Stimulated activated naive CD8-positive, alpha-beta T cell treated with anti-CD3 and anti-CD28 coated beads, Interleukin-15, amount 100 ng/mL, for 72 hours (primary cell): ENCODE results near the gene ITGB7.

ENCODE experiments used
- ATAC-seq: fragments of 150-1000 bp; cut with Tn5 transposase; 2 replicates; pipeline ENCODE4 v1.10.0; 2021; ENCODE audit warnings: mild to moderate bottlenecking, moderate library complexity
- DNase-seq, 2 donors: peaks; one replicate each; pipeline ENCODE4 v3.0.0; 2021 to 2022
- H3K27ac Mint-ChIP-seq, 2 donors: one replicate each; pipeline ENCODE4 v1.8.0; 2022; ENCODE audit warnings: mild to moderate bottlenecking in 2 of 2, mixed read lengths in 2 of 2, moderate library complexity in 2 of 2
- H3K27me3 Mint-ChIP-seq: one replicate; pipeline ENCODE4 v1.8.0; 2022; ENCODE audit warnings: mixed read lengths
- H3K4me1 Mint-ChIP-seq: one replicate; pipeline ENCODE4 v1.8.0; 2022; ENCODE audit warnings: mild to moderate bottlenecking, mixed read lengths
- H3K4me3 Mint-ChIP-seq, 2 donors: one replicate each; pipeline ENCODE4 v1.8.0; 2022; ENCODE audit warnings: mild to moderate bottlenecking in 2 of 2, mixed read lengths in 2 of 2, moderate library complexity in 1 of 2
- H3K9me3 Mint-ChIP-seq, 2 donors: one replicate each; pipeline ENCODE4 v1.8.0; 2022; ENCODE audit warnings: mixed read lengths in 2 of 2

ITGB7 gene

DNA sequence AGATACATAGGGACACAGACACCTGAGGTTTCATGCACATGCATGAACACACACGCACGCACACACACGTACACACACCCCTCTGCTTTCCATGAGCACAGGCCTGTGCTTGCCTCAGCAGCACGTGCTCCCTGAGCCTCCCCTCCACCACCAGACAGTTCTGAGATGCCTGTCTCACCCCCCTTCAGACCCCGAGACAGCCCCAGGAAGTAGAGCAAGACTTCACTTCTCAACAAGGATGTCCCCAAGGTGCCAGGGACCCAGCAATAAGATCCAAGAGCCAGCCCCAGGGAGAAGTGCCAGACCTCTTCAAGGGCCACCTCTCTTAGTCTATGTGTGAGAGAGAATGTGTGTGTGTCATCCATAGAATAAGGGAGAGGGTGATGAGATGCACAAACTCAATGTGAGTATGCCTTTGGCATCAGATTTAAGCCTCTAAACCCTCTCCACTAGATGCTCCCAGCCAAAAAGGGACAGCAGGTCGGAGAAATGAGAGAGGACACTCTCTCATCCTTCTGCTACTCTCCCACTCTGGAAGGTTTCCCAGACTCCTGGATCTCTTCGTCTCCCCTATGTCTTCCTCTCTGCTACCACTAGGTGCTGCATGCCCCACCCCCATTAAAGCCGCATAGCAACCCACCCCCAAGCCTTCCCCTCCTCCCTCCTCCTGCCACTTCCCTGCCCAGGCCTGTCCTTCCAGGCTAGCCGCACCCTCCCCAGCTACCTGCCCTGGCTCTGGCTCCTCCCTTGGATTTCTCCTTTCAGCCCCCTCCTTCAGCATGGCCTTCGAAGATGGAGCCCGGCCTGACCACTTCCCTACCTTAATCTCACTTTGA lies 17.2 kb upstream of the ITGB7 start:
- DNase-seq: no peak
- ATAC-seq: no peak
- H3K4me1 Mint-ChIP-seq: peaks cover 77% of the 10 kb centered on the region
- H3K27me3 Mint-ChIP-seq: no peaks in the 10 kb centered on the region
- H3K9me3 Mint-ChIP-seq: no peaks in the 10 kb centered on the region
- peak overlapping the region; percentile 84 to 93 for H3K27ac Mint-ChIP-seq
- peak overlapping the region; percentile 80 to 89 for H3K4me3 Mint-ChIP-seq

DNA sequence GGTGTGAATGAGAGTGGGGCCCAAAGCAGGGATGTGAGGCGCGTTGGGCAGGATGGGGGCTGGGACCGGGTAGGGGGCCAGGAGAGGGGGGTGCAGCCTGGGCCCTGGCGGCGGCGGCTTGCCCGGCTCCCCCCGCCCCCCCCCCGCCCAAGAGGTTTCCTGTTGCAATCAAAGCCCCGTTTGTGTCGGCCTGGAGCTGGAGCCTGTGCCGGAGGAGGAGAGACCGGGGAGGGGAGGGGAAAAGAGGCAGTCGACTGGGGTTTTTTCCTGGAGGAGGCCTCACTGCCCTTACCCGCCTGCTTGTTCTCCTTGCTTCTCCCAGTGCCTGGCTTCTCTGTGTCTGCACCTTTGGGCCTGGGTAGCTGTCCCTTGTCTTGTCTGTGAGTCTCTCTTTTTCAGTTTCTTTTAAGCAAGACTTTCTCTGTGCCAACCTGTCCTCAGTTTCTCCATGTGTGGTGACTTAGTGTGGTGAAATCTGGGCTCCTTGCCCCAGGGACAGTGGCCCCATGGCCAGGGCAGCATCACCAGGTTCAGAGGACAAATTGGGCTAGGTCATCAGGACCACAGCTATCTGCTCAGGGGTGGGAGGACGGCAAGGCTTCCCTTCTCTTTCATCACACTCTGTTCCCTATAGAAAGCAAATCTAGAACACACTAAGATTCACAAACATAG lies 16.5 kb upstream of the ITGB7 start:
- no peak for ATAC-seq
- Mint-ChIP-seq H3K4me1 (peaks cover 77% of the 10 kb centered on the region), H3K27me3 (no peaks in the 10 kb centered on the region), H3K9me3 (no peaks in the 10 kb centered on the region), H3K4me3 (peak overlapping the region; percentile 80 to 89), H3K27ac (peak overlapping the region; percentile 86 to 93)
- no peak for DNase-seq

DNA sequence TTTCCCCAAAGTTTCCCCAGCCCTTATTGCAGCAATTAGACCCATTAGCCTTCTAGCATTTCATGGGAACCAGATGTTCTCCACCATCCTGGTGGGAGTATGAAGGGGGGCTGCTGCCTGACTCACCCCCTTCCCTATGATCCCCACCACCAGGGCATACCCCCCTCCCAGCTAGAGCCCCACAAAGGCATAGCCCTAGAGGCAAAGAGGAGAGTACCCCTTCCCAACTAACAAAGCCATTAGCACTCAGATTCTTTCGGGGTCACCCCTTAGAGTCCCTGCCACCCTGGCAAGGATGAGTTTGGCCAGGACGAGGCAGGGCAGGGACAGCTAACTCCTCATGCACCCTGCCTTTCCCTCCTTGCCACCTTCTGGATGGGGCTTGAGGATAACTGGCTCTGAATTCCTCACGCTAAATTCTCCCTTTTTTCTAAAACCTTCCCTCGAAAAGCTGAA lies 15.8 kb upstream of the ITGB7 start:
- no peaks in the 10 kb centered on the region for H3K9me3 Mint-ChIP-seq
- ATAC-seq (no peak), DNase-seq (no peak)
- peak overlapping the region; percentile 86 to 91 for H3K27ac Mint-ChIP-seq
- peaks cover 77% of the 10 kb centered on the region for H3K4me1 Mint-ChIP-seq
- H3K27me3 Mint-ChIP-seq: no peaks in the 10 kb centered on the region
- peak overlapping the region; percentile 80 to 89 for H3K4me3 Mint-ChIP-seq

DNA sequence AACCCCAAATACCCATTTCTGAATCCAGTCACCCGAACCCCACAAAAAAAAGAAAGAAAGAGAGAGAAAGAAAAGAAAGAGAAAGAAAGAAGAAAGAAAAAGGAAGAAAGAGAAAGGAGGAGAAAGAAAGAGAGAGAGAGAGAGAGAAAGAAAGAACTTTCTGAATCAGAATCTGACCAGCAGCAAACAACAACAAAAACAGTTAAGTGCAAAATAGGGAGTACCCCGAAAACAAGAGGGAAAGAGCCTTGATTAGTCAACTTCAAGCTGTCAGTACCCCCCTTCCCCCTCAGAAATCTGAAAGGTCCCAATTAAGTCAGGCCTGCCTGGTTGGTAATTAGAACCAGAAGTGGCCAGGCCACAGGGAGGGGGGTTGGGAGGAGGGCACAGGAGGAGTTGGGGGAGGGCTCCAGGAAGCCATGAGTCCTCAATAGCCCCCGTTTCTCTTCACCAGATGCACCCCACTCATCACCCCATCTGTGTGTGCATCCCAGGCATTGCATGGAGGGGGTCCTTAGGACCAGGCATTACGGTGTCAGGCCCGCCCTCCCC lies 15.2 kb upstream of the ITGB7 start:
- H3K27me3 Mint-ChIP-seq: no peaks in the 10 kb centered on the region
- H3K9me3 Mint-ChIP-seq: no peaks in the 10 kb centered on the region
- ATAC-seq: no peak
- DNase-seq: no peak
- peak overlapping the region; percentile 80 to 89 for H3K4me3 Mint-ChIP-seq
- H3K4me1 Mint-ChIP-seq: peaks cover 77% of the 10 kb centered on the region
- peak overlapping the region; percentile 96 for H3K27ac Mint-ChIP-seq

DNA sequence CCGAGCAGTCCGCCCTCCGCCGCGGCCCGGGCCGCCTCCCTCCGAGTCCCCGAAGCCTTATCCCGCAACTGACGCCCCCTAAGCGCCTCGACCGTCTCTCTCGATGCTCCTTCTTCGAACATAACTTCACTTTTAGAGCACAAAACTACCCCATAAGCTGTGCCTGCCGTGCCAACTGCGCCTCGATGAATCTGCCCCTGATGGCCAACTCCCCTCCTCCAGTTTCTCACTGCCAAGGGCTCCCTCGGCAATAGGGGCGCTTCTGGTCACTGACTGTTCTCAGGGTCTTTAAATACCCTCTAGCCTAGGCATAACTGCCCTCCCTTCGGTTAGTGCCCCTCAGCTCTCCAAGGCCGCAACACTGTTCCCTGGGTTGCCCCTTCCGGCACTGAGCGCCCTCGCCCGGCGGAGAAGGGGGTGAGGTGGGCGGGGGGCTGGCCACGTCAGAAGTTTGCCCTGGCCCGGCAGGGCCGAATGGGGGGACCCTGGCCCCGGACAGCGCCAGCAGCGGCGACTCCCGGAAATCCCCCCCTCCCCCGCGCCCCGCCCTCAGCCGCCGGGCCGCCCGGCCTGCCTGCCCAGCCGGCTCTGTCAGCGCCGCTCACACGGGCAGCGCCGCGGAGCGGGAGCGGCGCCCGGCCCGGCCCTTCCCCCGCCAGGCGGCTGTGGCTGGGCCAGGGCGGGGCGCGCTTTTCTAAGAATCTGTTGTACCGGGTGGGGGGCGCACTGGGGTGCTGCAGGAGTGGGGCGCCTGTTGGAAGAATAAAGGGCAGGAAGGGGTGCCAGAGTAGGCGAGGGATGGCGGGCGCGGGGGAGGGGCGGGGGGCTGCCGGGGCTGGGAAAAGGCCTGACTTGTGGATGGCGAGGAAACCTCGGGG lies 14.4 kb upstream of the ITGB7 start:
- Mint-ChIP-seq H3K27ac (peak overlapping the region; percentile 94 to 96), H3K27me3 (no peaks in the 10 kb centered on the region), H3K4me3 (peak overlapping the region; percentile 91 to 98), H3K4me1 (peaks cover 78% of the 10 kb centered on the region), H3K9me3 (no peaks in the 10 kb centered on the region)
- DNase-seq (peak in 1 of 2 donors; percentile 69), ATAC-seq (peak; percentile 24)

DNA sequence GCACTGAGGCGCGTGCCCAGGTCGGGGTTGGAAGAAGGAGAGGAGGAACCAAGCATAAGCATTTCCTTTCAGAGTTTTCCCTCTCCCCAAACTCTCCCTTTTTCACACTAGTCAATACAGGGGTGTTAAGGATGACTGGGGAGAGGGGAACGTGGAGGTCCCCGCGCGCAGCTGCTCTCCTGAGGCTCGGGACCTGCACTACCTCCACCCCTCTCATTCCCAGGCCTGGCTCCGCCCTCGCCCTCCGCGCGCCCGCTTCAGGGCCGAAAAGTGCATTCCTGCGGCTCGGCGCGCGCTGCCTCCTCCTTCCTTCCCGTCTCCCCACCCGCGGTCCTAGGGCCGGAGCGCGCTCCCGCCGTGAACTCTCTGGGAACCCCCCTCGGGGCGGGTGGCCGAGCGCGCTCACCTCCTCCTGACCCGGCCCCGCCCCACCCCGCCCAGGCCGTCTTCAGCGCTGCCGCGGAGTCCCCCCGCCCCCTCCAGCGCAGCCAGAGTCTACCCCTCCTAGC lies 13.7 kb upstream of the ITGB7 start:
- H3K4me3 Mint-ChIP-seq: peak overlapping the region; percentile 91 to 98
- H3K9me3 Mint-ChIP-seq: no peaks in the 10 kb centered on the region
- H3K4me1 Mint-ChIP-seq: peaks cover 79% of the 10 kb centered on the region
- H3K27ac Mint-ChIP-seq: peak overlapping the region; percentile 79 to 94
- peak; percentile 75 for ATAC-seq
- no peaks in the 10 kb centered on the region for H3K27me3 Mint-ChIP-seq
- DNase-seq: peak; percentile 91 to 93

DNA sequence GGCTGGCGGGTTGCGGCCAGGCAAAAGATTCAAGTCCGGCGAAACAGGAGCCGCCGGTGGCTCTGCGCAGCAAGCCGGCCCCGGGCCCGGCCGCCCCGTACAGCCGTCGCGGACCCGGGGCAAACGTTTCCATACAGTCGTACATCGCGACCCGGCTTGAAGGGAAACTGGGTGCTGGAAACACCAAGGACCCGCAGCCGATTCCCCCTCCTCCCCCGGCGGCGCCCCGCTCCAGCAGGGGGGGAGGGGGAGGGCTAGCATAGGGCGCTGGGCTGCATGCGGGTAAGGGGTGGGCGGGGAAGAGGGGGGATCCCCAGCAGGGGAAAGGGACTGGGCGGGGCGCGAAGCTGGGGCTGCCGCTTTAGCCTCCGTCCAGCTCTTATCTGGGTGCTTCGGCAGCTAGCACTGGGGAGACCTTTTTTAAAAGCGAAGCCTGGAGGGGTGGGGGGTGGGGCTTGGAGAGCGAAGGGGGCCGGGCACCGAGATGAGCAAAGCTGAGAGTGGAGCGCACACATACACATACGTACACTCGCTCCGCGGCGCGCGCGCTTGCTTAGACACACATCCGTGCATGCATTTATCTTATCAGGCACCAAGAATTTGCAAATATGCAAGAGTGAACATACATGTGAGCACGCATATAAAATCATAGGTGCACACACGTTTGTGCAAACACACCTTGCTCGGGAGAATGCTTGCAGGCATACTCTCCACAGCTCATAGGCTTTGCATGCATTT lies 13.1 kb upstream of the ITGB7 start:
- Mint-ChIP-seq H3K27ac (peak overlapping the region; percentile 98), H3K4me1 (peaks cover 79% of the 10 kb centered on the region), H3K4me3 (peak overlapping the region; percentile 91 to 98), H3K9me3 (no peaks in the 10 kb centered on the region), H3K27me3 (no peaks in the 10 kb centered on the region)
- peak; percentile 85 to 90 for DNase-seq
- peak; percentile 63 for ATAC-seq

DNA sequence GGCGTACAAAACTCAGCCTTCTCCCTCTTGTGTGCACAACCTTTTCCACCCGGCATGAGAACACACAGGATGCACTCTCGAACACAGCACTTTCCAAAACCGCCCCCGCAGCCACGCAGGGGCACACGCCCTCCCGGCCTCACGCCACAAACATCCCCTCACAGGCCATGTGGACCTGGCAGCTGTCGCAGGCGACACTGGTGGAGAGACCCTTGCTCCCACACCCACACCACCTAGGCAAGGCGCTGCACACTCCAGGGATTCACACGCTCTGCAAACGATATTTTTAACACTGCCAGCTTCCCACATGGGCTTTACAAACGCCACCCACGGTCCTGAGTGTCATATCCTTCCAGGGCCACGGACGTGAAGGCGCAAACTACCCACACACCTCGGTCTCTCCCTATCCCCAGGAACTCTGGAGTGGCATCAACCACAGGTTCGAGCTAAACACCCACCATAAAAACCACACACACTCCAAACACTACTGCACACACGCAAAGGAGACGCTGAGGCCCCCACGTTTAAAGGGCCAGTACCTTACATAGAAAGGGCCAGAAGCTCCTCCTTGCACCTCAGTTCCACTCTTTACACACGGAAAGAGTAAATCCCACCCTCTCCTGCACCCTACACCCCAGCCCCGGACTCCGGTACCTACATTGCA lies 12.4 kb upstream of the ITGB7 start:
- H3K27ac Mint-ChIP-seq: peak overlapping the region; percentile 98
- H3K4me1 Mint-ChIP-seq: peaks cover 79% of the 10 kb centered on the region
- peak in 1 of 2 donors; percentile 73 for DNase-seq
- no peaks in the 10 kb centered on the region for H3K27me3 Mint-ChIP-seq
- peak; percentile 44 for ATAC-seq
- peak overlapping the region; percentile 91 to 98 for H3K4me3 Mint-ChIP-seq
- no peaks in the 10 kb centered on the region for H3K9me3 Mint-ChIP-seq

DNA sequence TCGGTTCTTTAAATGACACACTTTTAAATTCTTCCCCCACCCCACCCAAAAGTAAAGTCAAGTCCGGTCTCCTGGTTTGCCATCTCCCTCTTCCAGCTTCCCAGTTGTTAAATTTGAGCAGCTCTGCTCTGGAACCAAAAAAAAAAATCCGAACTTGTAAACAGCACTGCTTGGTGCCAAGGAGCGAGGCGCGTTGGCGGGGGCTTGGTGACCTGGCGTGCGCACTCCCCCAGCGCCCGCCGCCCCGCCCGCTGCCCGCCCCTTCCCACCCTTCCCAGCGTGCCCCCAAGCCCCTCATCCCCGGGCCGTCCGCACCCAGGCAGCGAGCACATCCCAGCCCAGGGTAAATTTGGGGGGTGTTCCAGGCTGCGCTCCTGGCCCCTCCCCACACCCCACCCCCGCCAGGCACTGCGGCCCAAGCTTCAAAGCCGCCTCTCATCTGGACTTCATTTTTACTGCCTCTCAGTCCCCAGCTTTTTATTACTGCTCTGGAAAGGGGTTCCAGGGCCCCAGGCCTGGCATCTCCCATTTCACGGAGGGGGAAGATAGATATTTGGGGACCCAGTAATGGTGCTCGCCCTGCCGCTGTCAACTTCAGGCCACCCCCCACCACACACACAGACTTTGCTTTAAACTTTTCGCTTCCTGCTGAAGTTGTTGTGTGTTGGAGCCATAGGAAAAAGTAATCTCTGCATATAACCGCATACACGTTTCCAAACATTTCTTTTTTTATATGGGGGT lies 11.7 kb upstream of the ITGB7 start:
- Mint-ChIP-seq H3K4me3 (peak overlapping the region; percentile 91 to 98), H3K27ac (peak overlapping the region; percentile 98), H3K27me3 (no peaks in the 10 kb centered on the region), H3K9me3 (no peaks in the 10 kb centered on the region), H3K4me1 (peaks cover 79% of the 10 kb centered on the region)
- no peak for DNase-seq
- ATAC-seq: no peak

DNA sequence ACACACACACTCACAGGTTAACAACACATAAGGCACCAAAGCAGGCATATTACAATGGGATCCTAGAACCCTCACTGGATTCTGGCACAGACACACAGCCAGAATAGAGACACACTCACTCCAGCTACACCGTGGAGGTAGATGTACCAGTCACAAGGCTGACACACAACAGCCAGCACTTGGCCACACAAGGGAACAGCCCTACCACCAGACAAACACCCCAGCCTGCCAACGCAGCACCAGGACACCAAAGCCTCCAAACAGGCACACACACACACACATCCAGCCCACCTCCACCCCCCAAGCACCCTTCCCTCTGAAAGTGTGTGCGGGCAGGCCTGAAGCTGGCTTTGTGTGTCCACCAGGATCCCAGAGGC lies 10.9 kb upstream of the ITGB7 start:
- DNase-seq (no peak), ATAC-seq (no peak)
- Mint-ChIP-seq H3K4me1 (peaks cover 79% of the 10 kb centered on the region), H3K27ac (peak overlapping the region; percentile 87 to 94), H3K9me3 (no peaks in the 10 kb centered on the region), H3K4me3 (peak overlapping the region; percentile 91 to 98), H3K27me3 (no peaks in the 10 kb centered on the region)

DNA sequence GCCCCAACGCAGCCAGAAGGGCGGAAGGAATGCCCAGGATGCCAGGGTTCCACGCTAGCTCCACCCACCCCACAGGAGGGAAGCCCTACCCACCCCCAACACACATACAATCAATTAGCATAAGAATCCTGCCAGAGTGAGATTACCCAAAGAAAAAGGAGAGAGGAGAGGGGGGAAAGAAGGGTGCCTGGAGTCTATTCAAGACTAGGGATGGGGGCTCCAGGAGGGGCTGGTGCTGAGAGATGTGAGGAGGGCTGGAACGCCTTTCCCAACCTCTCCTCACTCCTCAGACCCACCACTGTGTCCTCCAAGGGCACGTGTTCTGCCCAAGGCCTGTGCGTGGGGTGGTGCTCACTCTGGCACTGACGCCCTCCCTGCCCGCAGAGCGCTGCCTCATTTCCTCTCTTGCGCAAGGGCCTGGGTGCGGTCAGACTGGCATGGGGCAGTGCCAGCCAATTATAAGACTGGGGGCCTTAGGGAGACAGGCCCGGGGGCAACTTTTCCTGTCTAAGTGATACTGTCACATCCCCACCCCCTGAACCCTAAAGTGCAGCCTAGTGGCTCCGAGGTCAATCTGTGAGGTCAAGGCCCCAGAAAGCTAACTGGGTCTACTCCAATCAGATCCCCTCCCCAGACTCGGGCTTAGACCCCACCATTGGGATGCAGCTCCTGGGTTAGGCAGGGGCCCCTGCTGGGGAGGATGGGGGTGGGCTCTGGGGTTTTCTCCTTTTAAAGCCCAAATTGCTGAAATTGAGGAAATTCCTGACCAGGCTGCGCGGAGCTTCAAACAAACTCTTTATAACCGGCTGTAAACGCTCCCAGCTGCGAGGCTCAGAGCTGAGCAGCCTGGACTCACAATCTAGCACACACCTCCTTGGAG lies 10.2 kb upstream of the ITGB7 start:
- DNase-seq (peak in 1 of 2 donors; percentile 59), ATAC-seq (no peak)
- H3K4me1 Mint-ChIP-seq: peaks cover 75% of the 10 kb centered on the region
- no peaks in the 10 kb centered on the region for H3K27me3 Mint-ChIP-seq
- H3K27ac Mint-ChIP-seq: peak overlapping the region; percentile 87 to 95
- H3K4me3 Mint-ChIP-seq: peak overlapping the region; percentile 91 to 98
- no peaks in the 10 kb centered on the region for H3K9me3 Mint-ChIP-seq

DNA sequence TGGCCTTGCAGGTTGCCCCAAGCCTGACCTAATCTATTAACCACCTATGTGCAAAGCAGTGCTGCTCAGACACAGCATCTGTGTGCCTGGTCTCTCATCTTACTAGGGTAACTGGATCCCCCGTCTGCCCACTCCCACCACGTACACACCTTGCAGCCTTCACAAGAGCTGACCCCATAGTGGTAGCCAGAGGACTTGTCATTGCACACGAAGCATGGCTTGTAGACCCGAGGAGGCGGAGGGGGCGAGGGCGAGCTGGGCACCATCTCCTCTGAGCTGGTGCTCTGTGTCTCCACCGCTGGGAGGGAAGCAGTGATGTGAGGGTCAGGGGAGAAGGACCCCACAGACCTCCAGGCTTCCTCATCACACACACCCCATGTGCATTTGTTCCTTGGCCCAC lies 8.4 kb upstream of the ITGB7 start:
- H3K4me3 Mint-ChIP-seq: no peak overlapping the region
- no peaks in the 10 kb centered on the region for H3K27me3 Mint-ChIP-seq
- DNase-seq (no peak), ATAC-seq (no peak)
- no peaks in the 10 kb centered on the region for H3K9me3 Mint-ChIP-seq
- peaks cover 83% of the 10 kb centered on the region for H3K4me1 Mint-ChIP-seq
- no peak overlapping the region for H3K27ac Mint-ChIP-seq
